ENCODE measurements around the gene SLCO2A1.

The SLCO2A1 gene

GRCh38 chr3:133972156-133972555 lies 57.6 kb downstream of the SLCO2A1 start:
- Mint-ChIP-seq H3K27ac (no peak overlapping the region), H3K27me3 (ENCODE audit: low read depth) (peaks cover 7% of the 10 kb centered on the region), H3K9me3 (peaks cover 6% of the 10 kb centered on the region), H3K4me3 (no peak overlapping the region), H3K4me1 (ENCODE audit: low read depth) (no peaks in the 10 kb centered on the region), H3K36me3 (ENCODE audit: low read depth) (no peaks in the 10 kb centered on the region)

- Mint-ChIP-seq H3K4me3 (no peak overlapping the region), H3K9me3 (peaks cover 6% of the 10 kb centered on the region), H3K36me3 (ENCODE audit: low read depth) (no peaks in the 10 kb centered on the region), H3K4me1 (ENCODE audit: low read depth) (no peaks in the 10 kb centered on the region), H3K27ac (no peak overlapping the region), H3K27me3 (ENCODE audit: low read depth) (peaks cover 7% of the 10 kb centered on the region)
Measured at GRCh38 chr3:133970916-133971315, 58.8 kb downstream of the SLCO2A1 start.

- Mint-ChIP-seq H3K36me3 (ENCODE audit: low read depth) (no peaks in the 10 kb centered on the region), H3K4me3 (no peak overlapping the region), H3K27ac (no peak overlapping the region), H3K4me1 (ENCODE audit: low read depth) (no peaks in the 10 kb centered on the region), H3K27me3 (ENCODE audit: low read depth) (peaks cover 7% of the 10 kb centered on the region), H3K9me3 (peaks cover 6% of the 10 kb centered on the region)
Measured at GRCh38 chr3:133970339-133970738, 59.4 kb downstream of the SLCO2A1 start.

GRCh38 chr3:133967992-133968892 lies 61.5 kb downstream of the SLCO2A1 start:
- Mint-ChIP-seq H3K4me3 (no peak overlapping the region), H3K27ac (no peak overlapping the region), H3K36me3 (ENCODE audit: low read depth) (no peaks in the 10 kb centered on the region), H3K9me3 (peaks cover 6% of the 10 kb centered on the region), H3K4me1 (ENCODE audit: low read depth) (no peaks in the 10 kb centered on the region), H3K27me3 (ENCODE audit: low read depth) (peaks cover 7% of the 10 kb centered on the region)

GRCh38 chr3:133966954-133967353 lies 62.8 kb downstream of the SLCO2A1 start:
- peaks cover under 1% of the 10 kb centered on the region for H3K27me3 Mint-ChIP-seq (ENCODE audit: low read depth)
- peaks cover under 1% of the 10 kb centered on the region for H3K9me3 Mint-ChIP-seq
- no peak overlapping the region for H3K27ac Mint-ChIP-seq
- H3K36me3 Mint-ChIP-seq (ENCODE audit: low read depth) = no peaks in the 10 kb centered on the region
- no peak overlapping the region for H3K4me3 Mint-ChIP-seq
- no peaks in the 10 kb centered on the region for H3K4me1 Mint-ChIP-seq (ENCODE audit: low read depth)

- no peaks in the 10 kb centered on the region for H3K27me3 Mint-ChIP-seq (ENCODE audit: low read depth)
- no peaks in the 10 kb centered on the region for H3K9me3 Mint-ChIP-seq
- no peak overlapping the region for H3K27ac Mint-ChIP-seq
- H3K4me3 Mint-ChIP-seq = no peak overlapping the region
- no peaks in the 10 kb centered on the region for H3K4me1 Mint-ChIP-seq (ENCODE audit: low read depth)
- H3K36me3 Mint-ChIP-seq (ENCODE audit: low read depth) = no peaks in the 10 kb centered on the region
Measured at GRCh38 chr3:133965906-133966305, 63.8 kb downstream of the SLCO2A1 start.

- no peaks in the 10 kb centered on the region for H3K4me1 Mint-ChIP-seq (ENCODE audit: low read depth)
- H3K36me3 Mint-ChIP-seq (ENCODE audit: low read depth) = no peaks in the 10 kb centered on the region
- no peak overlapping the region for H3K27ac Mint-ChIP-seq
- H3K27me3 Mint-ChIP-seq (ENCODE audit: low read depth) = no peaks in the 10 kb centered on the region
- H3K9me3 Mint-ChIP-seq = no peaks in the 10 kb centered on the region
- no peak overlapping the region for H3K4me3 Mint-ChIP-seq
Measured at GRCh38 chr3:133965013-133965570, 64.6 kb downstream of the SLCO2A1 start.

- no peak overlapping the region for H3K27ac Mint-ChIP-seq
- H3K4me1 Mint-ChIP-seq (ENCODE audit: low read depth) = no peaks in the 10 kb centered on the region
- H3K36me3 Mint-ChIP-seq (ENCODE audit: low read depth) = no peaks in the 10 kb centered on the region
- no peak overlapping the region for H3K4me3 Mint-ChIP-seq
- H3K27me3 Mint-ChIP-seq (ENCODE audit: low read depth) = no peaks in the 10 kb centered on the region
- H3K9me3 Mint-ChIP-seq = no peaks in the 10 kb centered on the region
Measured at GRCh38 chr3:133964547-133964946, 65.2 kb downstream of the SLCO2A1 start.

GRCh38 chr3:133963657-133964396 lies 65.9 kb downstream of the SLCO2A1 start:
- H3K27ac Mint-ChIP-seq = no peak overlapping the region
- no peaks in the 10 kb centered on the region for H3K9me3 Mint-ChIP-seq
- no peak overlapping the region for H3K4me3 Mint-ChIP-seq
- H3K36me3 Mint-ChIP-seq (ENCODE audit: low read depth) = no peaks in the 10 kb centered on the region
- H3K27me3 Mint-ChIP-seq (ENCODE audit: low read depth) = no peaks in the 10 kb centered on the region
- H3K4me1 Mint-ChIP-seq (ENCODE audit: low read depth) = no peaks in the 10 kb centered on the region

GRCh38 chr3:133962849-133963248 lies 66.9 kb downstream of the SLCO2A1 start:
- no peaks in the 10 kb centered on the region for H3K27me3 Mint-ChIP-seq (ENCODE audit: low read depth)
- no peak overlapping the region for H3K4me3 Mint-ChIP-seq
- H3K9me3 Mint-ChIP-seq = no peaks in the 10 kb centered on the region
- no peaks in the 10 kb centered on the region for H3K36me3 Mint-ChIP-seq (ENCODE audit: low read depth)
- H3K4me1 Mint-ChIP-seq (ENCODE audit: low read depth) = no peaks in the 10 kb centered on the region
- no peak overlapping the region for H3K27ac Mint-ChIP-seq

GRCh38 chr3:133958071-133958805 lies 71.5 kb downstream of the SLCO2A1 start:
- Mint-ChIP-seq H3K27me3 (ENCODE audit: low read depth) (no peaks in the 10 kb centered on the region), H3K9me3 (no peaks in the 10 kb centered on the region), H3K27ac (no peak overlapping the region), H3K4me1 (ENCODE audit: low read depth) (no peaks in the 10 kb centered on the region), H3K36me3 (ENCODE audit: low read depth) (no peaks in the 10 kb centered on the region), H3K4me3 (no peak overlapping the region)

- Mint-ChIP-seq H3K27ac (no peak overlapping the region), H3K4me3 (no peak overlapping the region), H3K4me1 (ENCODE audit: low read depth) (no peaks in the 10 kb centered on the region), H3K36me3 (ENCODE audit: low read depth) (no peaks in the 10 kb centered on the region), H3K27me3 (ENCODE audit: low read depth) (no peaks in the 10 kb centered on the region), H3K9me3 (no peaks in the 10 kb centered on the region)
Measured at GRCh38 chr3:133956982-133957381, 72.7 kb downstream of the SLCO2A1 start.

GRCh38 chr3:133956353-133956752 lies 73.4 kb downstream of the SLCO2A1 start:
- Mint-ChIP-seq H3K36me3 (ENCODE audit: low read depth) (no peaks in the 10 kb centered on the region), H3K4me3 (no peak overlapping the region), H3K27me3 (ENCODE audit: low read depth) (no peaks in the 10 kb centered on the region)

GRCh38 chr3:133955892-133956291 lies 73.8 kb downstream of the SLCO2A1 start:
- Mint-ChIP-seq H3K27me3 (ENCODE audit: low read depth) (no peaks in the 10 kb centered on the region), H3K4me3 (no peak overlapping the region), H3K36me3 (ENCODE audit: low read depth) (no peaks in the 10 kb centered on the region), H3K27ac (no peak overlapping the region), H3K4me1 (ENCODE audit: low read depth) (no peaks in the 10 kb centered on the region), H3K9me3 (no peaks in the 10 kb centered on the region)

More at GRCh38 chr3:133956353-133956752, 73.4 kb downstream of the SLCO2A1 start:
- Mint-ChIP-seq H3K27ac (no peak overlapping the region), H3K9me3 (no peaks in the 10 kb centered on the region), H3K4me1 (ENCODE audit: low read depth) (no peaks in the 10 kb centered on the region)
